GM12892 (cell line): ENCODE data around the gene PHF21A.

Experiments
- DNase-seq: peaks from one replicate; pipeline ENCODE4 v3.0.0; 2011; ENCODE audit not compliant: insufficient read length
- FAIRE-seq: peaks from 2 replicates; lab custom pipeline; 2011; peaks lifted over from hg19 to GRCh38; lab: Jason Lieb, UNC
- POLR2A ChIP-seq: IDR thresholded peaks from 2 replicates; pipeline ENCODE4 v1.6.1; 2011; ENCODE audit warnings: low read depth, low read length, control low read depth
- POLR2AphosphoS5 ChIP-seq: IDR thresholded peaks from 2 replicates; pipeline ENCODE4 v1.6.1; 2011; ENCODE audit warnings: low read depth, low read length, control low read depth
- TAF1 ChIP-seq: IDR thresholded peaks from 2 replicates; pipeline ENCODE4 v1.6.1; 2011; ENCODE audit warnings: low read depth, mild to moderate bottlenecking, control low read depth, low read length, borderline replicate concordance

PHF21A gene

GRCh38 chr11:45918331-45918941 lies 202.8 kb downstream of the PHF21A start:
- no peak for TF ChIP-seq TAF1
- TF ChIP-seq POLR2A, result no peak
- TF ChIP-seq POLR2AphosphoS5, result no peak
- DNase-seq, result peak; percentile 85
- FAIRE-seq, result peak; percentile 98

DNA sequence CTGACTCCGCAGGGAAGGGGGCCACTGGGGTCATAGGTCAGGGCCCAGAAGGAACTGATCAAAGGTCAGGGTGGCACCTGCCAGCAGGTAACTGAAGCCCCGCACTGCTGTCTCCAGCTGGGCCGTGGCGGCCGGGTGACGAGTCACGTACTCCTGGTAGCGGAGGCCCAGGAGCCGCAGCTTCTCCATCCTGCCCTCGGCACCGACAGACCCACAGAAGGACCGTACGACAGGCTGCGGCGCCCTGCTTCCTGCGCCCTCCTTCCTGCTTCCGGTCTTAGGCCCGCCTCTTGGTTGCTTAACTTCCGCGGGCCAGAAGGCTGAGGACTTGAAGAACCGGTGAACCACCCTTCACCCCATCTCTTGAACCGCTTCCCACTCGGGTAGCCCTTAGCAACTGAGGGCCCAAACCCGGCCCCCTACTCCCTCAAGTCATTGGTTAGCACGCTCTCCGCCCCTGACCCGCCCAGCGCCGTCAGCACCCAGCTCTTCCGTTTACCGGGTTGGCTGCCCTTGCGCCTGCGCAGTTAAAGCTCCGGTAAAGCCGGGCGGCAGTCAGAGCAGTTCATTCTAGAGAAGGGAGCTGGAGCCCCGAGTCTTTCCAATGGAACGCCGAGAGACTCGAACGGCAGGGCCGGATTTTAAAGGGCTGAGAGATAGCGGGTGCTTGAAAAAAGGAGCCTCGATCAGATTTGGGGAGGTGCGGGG lies 203.5 kb downstream of the PHF21A start, which contains the start of gene PEX16:
TSS of gene PEX16 (minus strand) at position 255 of the 708 bp plus-strand sequence. CDS start at position 189, 66 bp downstream.
- TF ChIP-seq POLR2AphosphoS5, result peak; percentile 98
- peak; percentile 95 for TF ChIP-seq POLR2A
- TF ChIP-seq TAF1, result 0 out of 2 replicates have a peak, but pooled peaks have one; percentile 14
- peak; percentile 97 for FAIRE-seq
- DNase-seq, result peak; percentile 98

- TF ChIP-seq POLR2AphosphoS5 (no peak), TAF1 (no peak), POLR2A (no peak)
- FAIRE-seq, result peak; percentile 69
- DNase-seq, result no peak
These were observed 204.0 kb downstream of the PHF21A start for GRCh38 chr11:45917286-45917622.

DNA sequence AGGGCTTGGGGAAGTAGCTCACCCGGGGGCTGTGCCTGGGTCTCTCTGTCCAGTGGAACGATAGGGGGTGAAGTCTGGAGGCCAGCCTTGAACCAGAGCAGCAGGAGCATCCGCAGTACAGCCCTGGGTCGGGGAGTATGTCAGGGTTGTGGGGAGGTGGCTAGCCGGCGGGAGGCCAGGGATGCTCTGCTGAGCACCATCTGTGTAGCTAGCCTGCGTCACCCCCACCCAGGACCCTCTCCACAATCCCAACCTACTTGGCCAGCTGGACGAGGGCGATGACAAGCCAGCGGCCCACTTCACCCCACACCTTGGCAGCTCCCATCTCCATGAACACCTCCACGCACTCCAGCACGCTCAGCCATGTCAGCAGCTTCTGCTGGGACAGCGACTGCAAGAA lies 205.8 kb downstream of the PHF21A start:
- DNase-seq (no peak), FAIRE-seq (no peak)
- no peak for TF ChIP-seq POLR2AphosphoS5
- TF ChIP-seq POLR2A, result no peak
- TF ChIP-seq TAF1, result no peak

DNA sequence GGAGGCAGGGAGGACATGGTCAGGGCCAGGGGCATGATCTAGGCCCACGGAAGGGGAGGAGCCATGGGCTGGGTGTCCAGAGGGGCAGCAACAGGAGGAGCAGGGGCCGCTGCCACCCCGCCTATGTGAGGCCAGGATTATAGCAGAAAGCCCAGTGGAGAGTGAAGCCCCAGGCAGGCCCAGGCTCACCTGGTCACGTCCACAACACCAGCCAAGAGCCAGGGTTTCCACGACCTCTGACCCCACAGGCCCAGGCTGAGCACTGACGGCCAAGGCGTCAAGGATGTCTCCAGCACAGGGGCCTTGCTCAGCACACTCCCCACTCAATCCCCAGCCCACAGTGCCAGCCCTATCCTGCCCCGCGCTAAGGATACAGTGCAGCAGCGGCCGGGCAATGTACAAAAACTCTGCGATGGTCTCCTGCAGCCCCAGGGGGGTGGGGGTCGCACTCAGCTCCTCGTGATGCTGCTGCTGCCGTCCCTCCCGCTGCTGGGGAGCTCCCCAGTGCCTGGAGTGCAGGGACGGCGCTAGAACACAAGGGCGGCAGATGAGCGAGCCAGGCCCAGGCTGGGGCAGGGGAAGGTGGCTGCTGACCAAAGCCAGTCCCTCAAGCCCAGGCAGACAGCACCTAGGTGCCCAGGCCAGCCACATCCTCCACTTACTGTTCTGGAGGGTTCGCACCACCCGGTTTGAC lies 207.2 kb downstream of the PHF21A start:
- no peak for DNase-seq
- TF ChIP-seq POLR2A, result no peak
- no peak for TF ChIP-seq TAF1
- no peak for TF ChIP-seq POLR2AphosphoS5
- FAIRE-seq, result no peak

DNA sequence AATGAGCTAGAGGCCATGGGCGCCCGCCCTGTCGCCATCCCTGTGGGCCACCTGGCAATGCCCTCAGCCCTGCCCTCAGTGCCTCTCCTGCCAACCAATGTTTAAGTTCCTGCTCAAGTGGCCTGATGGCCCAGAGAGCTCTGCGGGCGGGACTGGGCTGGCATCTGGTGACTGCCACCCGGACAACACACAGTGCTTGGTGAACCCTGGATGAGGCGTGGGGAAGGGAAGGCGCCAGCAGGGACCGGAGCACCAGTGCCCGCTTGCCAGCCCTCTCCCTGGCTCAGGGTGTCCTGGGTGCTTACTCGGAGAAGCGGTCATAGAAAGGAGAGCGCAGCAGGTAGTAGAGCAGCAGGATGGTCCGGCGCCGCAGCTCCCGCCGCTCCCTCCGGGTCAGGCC lies 207.7 kb downstream of the PHF21A start:
- DNase-seq (no peak), FAIRE-seq (no peak)
- no peak for TF ChIP-seq TAF1
- TF ChIP-seq POLR2A, result no peak

GRCh38 chr11:45910623-45911022 lies 210.6 kb downstream of the PHF21A start:
- TF ChIP-seq POLR2AphosphoS5 (no peak), TAF1 (no peak), POLR2A (no peak)
- DNase-seq, result no peak
- no peak for FAIRE-seq

- no peak for FAIRE-seq
- no peak for DNase-seq
- TF ChIP-seq POLR2AphosphoS5 (no peak), POLR2A (no peak; the same call in 1 of the 2 replicates), TAF1 (no peak)
These were observed 211.4 kb downstream of the PHF21A start for GRCh38 chr11:45909594-45910475.

GRCh38 chr11:45907911-45908370 lies 213.3 kb downstream of the PHF21A start:
- no peak for FAIRE-seq

GRCh38 chr11:45906965-45907611 lies 214.2 kb downstream of the PHF21A start, which contains the start of gene FREY1:
Gene FREY1, minus strand, starts transcription at chr11:45907271. Its CDS starts 26 bp downstream, at chr11:45907245.
- DNase-seq (no peak), FAIRE-seq (no peak)
- TF ChIP-seq POLR2A (peak; percentile 10; the same call in 1 of the 2 replicates), POLR2AphosphoS5 (no peak)

More at GRCh38 chr11:45907911-45908370, 213.3 kb downstream of the PHF21A start:
- no peak for TF ChIP-seq TAF1
- TF ChIP-seq POLR2A, result no peak
- no peak; the same call in 1 of the 2 replicates for TF ChIP-seq POLR2AphosphoS5
- DNase-seq, result no peak
